NCI-H1436 (cell line): ENCODE measurements around the gene CLEC6A.
"Not testable (repeated sequence)": the region's sequence is repeated elsewhere in the genome, so short reads cannot be mapped to it uniquely, and the experiment has no call there.

Experiments used
- DNase-seq: peaks from one replicate; lab custom pipeline; 2025; lab: John Stamatoyannopoulos, UW

The CLEC6A gene

GRCh38 chr12:8455727-8456360, at the start of gene CLEC6A:
Gene CLEC6A, plus strand, starts transcription at chr12:8455962. Its CDS starts 150 bp downstream, at chr12:8456112.
- no peak for DNase-seq

- not testable (repeated sequence) for DNase-seq
Observed at GRCh38 chr12:8419576-8419975, 36.2 kb upstream of the CLEC6A start.

GRCh38 chr12:8420506-8420905, 35.3 kb upstream of the CLEC6A start:
- DNase-seq, result no peak

GRCh38 chr12:8444536-8445278, 11.1 kb upstream of the CLEC6A start:
- not testable (repeated sequence) for DNase-seq

GRCh38 chr12:8445731-8446130, 10.0 kb upstream of the CLEC6A start:
- DNase-seq, result no peak

- DNase-seq, result no peak
Observed at GRCh38 chr12:8446642-8447547, 8.9 kb upstream of the CLEC6A start.

GRCh38 chr12:8449355-8449859, 6.4 kb upstream of the CLEC6A start:
- no peak for DNase-seq

GRCh38 chr12:8452036-8452435, 3.7 kb upstream of the CLEC6A start:
- DNase-seq, result no peak

GRCh38 chr12:8453021-8453513, 2.7 kb upstream of the CLEC6A start:
- no peak for DNase-seq

- DNase-seq, result no peak
Observed at GRCh38 chr12:8453796-8454195, 2.0 kb upstream of the CLEC6A start.

- DNase-seq, result no peak
Observed at GRCh38 chr12:8455271-8455670, 491 bp upstream of the CLEC6A start.

- DNase-seq, result no peak
Observed at GRCh38 chr12:8461426-8461825, 5.7 kb downstream of the CLEC6A start.

- no peak for DNase-seq
Observed at GRCh38 chr12:8465301-8465996, 9.7 kb downstream of the CLEC6A start.

- no peak for DNase-seq
Observed at GRCh38 chr12:8466241-8466640, 10.5 kb downstream of the CLEC6A start.

GRCh38 chr12:8471090-8471489, 15.3 kb downstream of the CLEC6A start:
- no peak for DNase-seq

- no peak for DNase-seq
Observed at GRCh38 chr12:8475508-8476203, 19.9 kb downstream of the CLEC6A start.

GRCh38 chr12:8482571-8483061, 26.9 kb downstream of the CLEC6A start:
- no peak for DNase-seq

GRCh38 chr12:8483079-8483478, 27.3 kb downstream of the CLEC6A start:
- DNase-seq, result no peak

- no peak for DNase-seq
Observed at GRCh38 chr12:8491646-8492530, 36.1 kb downstream of the CLEC6A start.

- no peak for DNase-seq
Observed at GRCh38 chr12:8493084-8493483, 37.3 kb downstream of the CLEC6A start.
